HepG2 (cell line): ENCODE measurements around the gene TXNRD2. TPM values are rescaled to one million over a fixed set of nuclear protein-coding genes. Genes with fewer than 3 reads are reported as not detected.
A peak's percentile ranks its signal among the peaks of the same experiment; 100 is the strongest.

Source experiments
- AKAP8 ChIP-seq: sonication (generic); formaldehyde crosslinking; IDR thresholded peaks from 2 replicates; pipeline ENCODE4 v1.5.1; 2020; ENCODE audit warnings: mild to moderate bottlenecking, missing genetic modification reagents
- ASH2L ChIP-seq: fragments of 300-600, 200-600 bp; sonication (generic); IDR thresholded peaks from 2 replicates; pipeline ENCODE4 v1.7.0; 2017; ENCODE audit warnings: low read depth, mild to moderate bottlenecking, moderate library complexity, mixed read lengths, low read length; ENCODE audit not compliant: insufficient read length
- BCL6 ChIP-seq: IDR thresholded peaks from 2 replicates; pipeline ENCODE4 v1.6.1; 2016; ENCODE audit warnings: missing genetic modification reagents, missing compliant biosample characterization
- CHD2 ChIP-seq: IDR thresholded peaks from 2 replicates; pipeline ENCODE4 v1.6.1; 2011; ENCODE audit warnings: low read depth, low read length, improper control_type of control experiment
- HOXD1 ChIP-seq: sonication (generic); formaldehyde crosslinking; IDR thresholded peaks from 2 replicates; pipeline ENCODE4 v1.5.0; 2020; ENCODE audit warnings: missing genetic modification reagents
- MLLT10 ChIP-seq: sonication (generic); formaldehyde crosslinking; IDR thresholded peaks from 2 replicates; pipeline ENCODE4 v1.4.0; 2020; ENCODE audit warnings: missing genetic modification reagents
- POGZ ChIP-seq: sonication (generic); formaldehyde crosslinking; IDR thresholded peaks from 2 replicates; pipeline ENCODE4 v1.4.0; 2020; ENCODE audit warnings: mild to moderate bottlenecking, missing genetic modification reagents
- SNRNP70 ChIP-seq: fragments of 200-400 bp; formaldehyde crosslinking; IDR thresholded peaks from 2 replicates; pipeline ENCODE4 v1.6.1; 2017; ENCODE audit warnings: mild to moderate bottlenecking, low read depth, low read length, moderate library complexity
- TSC22D2 ChIP-seq: sonication (generic); formaldehyde crosslinking; IDR thresholded peaks from 2 replicates; pipeline ENCODE4 v1.5.1; 2020; ENCODE audit warnings: missing genetic modification reagents, mild to moderate bottlenecking, borderline replicate concordance
- UBTF ChIP-seq: sonication (generic); formaldehyde crosslinking; IDR thresholded peaks from 2 replicates; pipeline ENCODE4 v1.4.0; 2020; ENCODE audit warnings: mild to moderate bottlenecking, missing genetic modification reagents
- ZBTB25 ChIP-seq: IDR thresholded peaks from 2 replicates; pipeline ENCODE4 v1.6.1; 2018; ENCODE audit warnings: missing genetic modification reagents
- ZFP82 ChIP-seq: sonication (generic); formaldehyde crosslinking; IDR thresholded peaks from 2 replicates; pipeline ENCODE4 v1.5.1; 2020; ENCODE audit warnings: mild to moderate bottlenecking, missing genetic modification reagents, borderline replicate concordance
- ZNF296 ChIP-seq: sonication (generic); formaldehyde crosslinking; conservative IDR thresholded peaks from 2 replicates; pipeline ENCODE4 v1.5.0; 2020; ENCODE audit warnings: mild to moderate bottlenecking, missing genetic modification reagents
- ZNF326 ChIP-seq: sonication (generic); formaldehyde crosslinking; IDR thresholded peaks from 2 replicates; pipeline ENCODE4 v1.4.0; 2020; ENCODE audit warnings: missing genetic modification reagents, borderline replicate concordance
- ZNF446 ChIP-seq: sonication (generic); formaldehyde crosslinking; IDR thresholded peaks from 2 replicates; pipeline ENCODE4 v1.5.0; 2020; ENCODE audit warnings: mild to moderate bottlenecking, missing genetic modification reagents
- ZNF484 ChIP-seq: sonication (generic); formaldehyde crosslinking; IDR thresholded peaks from 2 replicates; pipeline ENCODE4 v1.5.1; 2020; ENCODE audit warnings: mild to moderate bottlenecking, low read depth, missing genetic modification reagents, borderline replicate concordance
- ZNF562 ChIP-seq: sonication (generic); formaldehyde crosslinking; IDR thresholded peaks from 2 replicates; pipeline ENCODE4 v1.8.0; 2022; ENCODE audit warnings: missing genetic modification reagents, borderline replicate concordance
- ZNF629 ChIP-seq: sonication (generic); formaldehyde crosslinking; conservative IDR thresholded peaks from 2 replicates; pipeline ENCODE4 v1.5.0; 2020; ENCODE audit warnings: missing genetic modification reagents
- polyA plus RNA-seq, 8 experiments: library from polyadenylated mRNA; depleted of rRNA in 3 of 8; stranded (reverse) in 7 of 8; unstranded in 1 of 8; fragments of >200 nt; fragmentation: Illumina TruSeq in 4 of 8; extraction: Trizol in 4 of 8; gene quantifications; 2 replicates each; pipeline versions ENCODE4 v1.2.1 to v1.2.3, GENCODE V29; 2011 to 2016; ENCODE audit warnings: low read depth in 4 of 8, missing spikeins in 1 of 8, mixed read lengths in 1 of 8; ENCODE audit not compliant: insufficient read depth in 1 of 8
- total RNA-seq, 5 experiments: library from RNA; depleted of rRNA; stranded (reverse); fragments of >200 nt; fragmentation: Illumina TruSeq; extraction: Trizol; gene quantifications; 2 replicates each; pipeline ENCODE4 v1.2.3, GENCODE V29; 2016; ENCODE audit warnings: low read depth in 1 of 5
- TF ChIP-seq, protein P1 (sequence below): sonication (generic); formaldehyde crosslinking; IDR thresholded peaks from 2 replicates; pipeline ENCODE4 v1.8.0; 2022; ENCODE audit warnings: mild to moderate bottlenecking, missing genetic modification reagents
- TF ChIP-seq, protein P2 (sequence below): sonication (generic); formaldehyde crosslinking; IDR thresholded peaks from 2 replicates; pipeline ENCODE4; 2020; ENCODE audit warnings: missing genetic modification reagents, mild to moderate bottlenecking, borderline replicate concordance

Gene TXNRD2
- total and polyA plus RNA-seq, 2 of the 13 experiments (the other 11 are each of a cell fraction or from before 2014, with no cell fraction given), result 17.5 to 18.6 TPM

GRCh38 chr22:19892257-19892879 lies 49.2 kb downstream of the TXNRD2 start (continued):
- TF ChIP-seq ZNF562 (no peak), UBTF (CRISPR knock-in tag) (peak; percentile 53; the same call in 1 of the 2 replicates), SNRNP70 (no peak), POGZ (peak; percentile 35; the same call in 1 of the 2 replicates), ZFP82 (CRISPR knock-in tag) (peak; percentile 93; the same call in 1 of the 2 replicates), HOXD1 (CRISPR knock-in tag) (peak; percentile 97), AKAP8 (CRISPR knock-in tag) (peak; percentile 85; the same call in 1 of the 2 replicates), BCL6 (CRISPR knock-in tag) (peak; percentile 80), ZNF296 (peak; percentile 91), ZNF629 (CRISPR knock-in tag) (0 out of 2 replicates have a peak, but pooled peaks have one; percentile 38), ASH2L (no peak), ZNF326 (no peak), ZBTB25 (CRISPR knock-in tag) (peak; percentile 96), ZNF446 (peak; percentile 98), TSC22D2 (CRISPR knock-in tag) (peak; percentile 96), MLLT10 (CRISPR knock-in tag) (no peak), ZNF484 (CRISPR knock-in tag) (peak; percentile 93; the same call in 1 of the 2 replicates), CHD2 (no peak)
- TF ChIP-seq, protein P1, sequence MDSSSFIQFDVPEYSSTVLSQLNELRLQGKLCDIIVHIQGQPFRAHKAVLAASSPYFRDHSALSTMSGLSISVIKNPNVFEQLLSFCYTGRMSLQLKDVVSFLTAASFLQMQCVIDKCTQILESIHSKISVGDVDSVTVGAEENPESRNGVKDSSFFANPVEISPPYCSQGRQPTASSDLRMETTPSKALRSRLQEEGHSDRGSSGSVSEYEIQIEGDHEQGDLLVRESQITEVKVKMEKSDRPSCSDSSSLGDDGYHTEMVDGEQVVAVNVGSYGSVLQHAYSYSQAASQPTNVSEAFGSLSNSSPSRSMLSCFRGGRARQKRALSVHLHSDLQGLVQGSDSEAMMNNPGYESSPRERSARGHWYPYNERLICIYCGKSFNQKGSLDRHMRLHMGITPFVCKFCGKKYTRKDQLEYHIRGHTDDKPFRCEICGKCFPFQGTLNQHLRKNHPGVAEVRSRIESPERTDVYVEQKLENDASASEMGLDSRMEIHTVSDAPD (CRISPR knock-in tag), result 0 out of 2 replicates have a peak, but pooled peaks have one; percentile 39
- TF ChIP-seq, protein P2, sequence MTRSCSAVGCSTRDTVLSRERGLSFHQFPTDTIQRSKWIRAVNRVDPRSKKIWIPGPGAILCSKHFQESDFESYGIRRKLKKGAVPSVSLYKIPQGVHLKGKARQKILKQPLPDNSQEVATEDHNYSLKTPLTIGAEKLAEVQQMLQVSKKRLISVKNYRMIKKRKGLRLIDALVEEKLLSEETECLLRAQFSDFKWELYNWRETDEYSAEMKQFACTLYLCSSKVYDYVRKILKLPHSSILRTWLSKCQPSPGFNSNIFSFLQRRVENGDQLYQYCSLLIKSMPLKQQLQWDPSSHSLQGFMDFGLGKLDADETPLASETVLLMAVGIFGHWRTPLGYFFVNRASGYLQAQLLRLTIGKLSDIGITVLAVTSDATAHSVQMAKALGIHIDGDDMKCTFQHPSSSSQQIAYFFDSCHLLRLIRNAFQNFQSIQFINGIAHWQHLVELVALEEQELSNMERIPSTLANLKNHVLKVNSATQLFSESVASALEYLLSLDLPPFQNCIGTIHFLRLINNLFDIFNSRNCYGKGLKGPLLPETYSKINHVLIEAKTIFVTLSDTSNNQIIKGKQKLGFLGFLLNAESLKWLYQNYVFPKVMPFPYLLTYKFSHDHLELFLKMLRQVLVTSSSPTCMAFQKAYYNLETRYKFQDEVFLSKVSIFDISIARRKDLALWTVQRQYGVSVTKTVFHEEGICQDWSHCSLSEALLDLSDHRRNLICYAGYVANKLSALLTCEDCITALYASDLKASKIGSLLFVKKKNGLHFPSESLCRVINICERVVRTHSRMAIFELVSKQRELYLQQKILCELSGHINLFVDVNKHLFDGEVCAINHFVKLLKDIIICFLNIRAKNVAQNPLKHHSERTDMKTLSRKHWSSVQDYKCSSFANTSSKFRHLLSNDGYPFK (CRISPR knock-in tag), result peak; percentile 86
